NCI-H1048 (cell line): ENCODE results near the gene PFKP.

Source experiments
- DNase-seq: peaks from one replicate; lab custom pipeline; 2025; lab: John Stamatoyannopoulos, UW

Gene PFKP

DNA sequence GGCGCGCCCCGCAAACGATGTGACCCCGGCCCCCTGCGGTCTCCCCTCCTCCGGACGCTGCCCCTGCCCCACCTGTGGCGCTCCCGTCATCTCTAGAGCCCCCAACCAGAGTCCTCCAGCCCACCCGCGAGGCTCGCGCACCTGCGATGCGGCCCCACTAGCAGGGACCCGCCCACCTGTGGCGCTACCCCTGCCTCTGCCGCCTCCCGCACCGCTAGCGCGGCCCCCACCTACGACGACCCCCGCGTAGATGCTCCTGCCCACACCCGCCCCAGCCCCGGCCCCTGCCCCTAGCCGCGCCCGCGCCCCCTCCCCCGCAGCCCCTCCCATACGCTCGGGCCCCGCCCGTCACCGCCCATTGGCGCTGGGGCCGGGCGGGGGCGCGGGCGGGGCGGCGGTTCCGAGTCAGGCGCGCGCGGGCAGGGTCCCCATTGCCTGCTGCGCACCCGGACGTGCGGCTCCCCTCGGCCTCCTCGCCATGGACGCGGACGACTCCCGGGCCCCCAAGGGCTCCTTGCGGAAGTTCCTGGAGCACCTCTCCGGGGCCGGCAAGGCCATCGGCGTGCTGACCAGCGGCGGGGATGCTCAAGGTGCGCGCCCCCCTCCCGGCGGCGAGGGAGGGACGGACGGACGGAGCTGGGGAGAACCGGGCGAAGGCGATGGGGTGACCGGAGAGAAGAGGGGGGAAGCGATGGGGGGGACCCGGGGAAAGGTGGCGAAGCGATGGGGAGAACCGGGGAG is at the start of gene PFKP:
TSS of gene PFKP (plus strand) at position 431 of the 741 bp plus-strand sequence. CDS start at position 479, 48 bp downstream.
- no peak for DNase-seq

GRCh38 chr10:3018247-3018646 is 49.1 kb upstream of the PFKP start:
- DNase-seq: no peak

DNA sequence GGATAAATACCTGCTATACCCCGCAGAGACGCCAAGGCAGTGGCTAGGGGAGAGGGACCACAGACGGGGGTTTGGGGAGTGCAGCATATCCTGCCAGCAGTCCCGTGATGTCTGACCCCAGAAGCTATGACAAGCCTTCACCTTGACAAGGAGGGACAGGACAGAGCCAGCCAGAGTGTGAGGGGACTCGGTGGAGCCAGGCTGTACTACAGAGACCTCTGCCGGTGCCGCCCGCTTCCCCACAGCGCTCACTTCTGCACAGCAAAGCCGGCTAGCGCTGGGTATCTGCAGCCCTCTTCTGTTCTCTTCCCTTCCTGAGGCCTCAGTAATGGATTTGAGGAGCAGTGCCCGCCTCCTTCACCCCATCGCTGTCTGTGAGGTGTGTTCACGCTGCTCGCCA is 47.0 kb upstream of the PFKP start:
- no peak for DNase-seq

DNA sequence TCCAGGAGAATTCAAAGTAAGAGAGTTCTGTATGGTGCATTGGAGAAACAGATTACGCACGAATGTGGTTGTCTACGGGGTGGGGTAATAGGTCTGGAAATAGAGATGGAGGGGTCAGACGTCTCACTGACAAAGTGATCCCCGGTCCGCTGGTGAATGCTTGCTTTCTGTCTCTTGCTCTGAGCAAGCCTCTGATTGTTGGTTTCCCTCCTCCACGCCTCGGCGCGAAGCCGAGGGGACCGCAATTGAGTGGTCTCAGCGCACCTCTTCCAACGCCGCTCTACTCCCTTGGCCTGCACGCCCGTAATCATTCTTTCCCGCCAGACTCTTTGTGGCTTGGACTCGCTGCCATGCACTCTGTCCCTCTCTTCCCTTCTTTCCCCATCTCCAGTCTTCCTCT is 46.5 kb upstream of the PFKP start:
- DNase-seq: no peak

DNA sequence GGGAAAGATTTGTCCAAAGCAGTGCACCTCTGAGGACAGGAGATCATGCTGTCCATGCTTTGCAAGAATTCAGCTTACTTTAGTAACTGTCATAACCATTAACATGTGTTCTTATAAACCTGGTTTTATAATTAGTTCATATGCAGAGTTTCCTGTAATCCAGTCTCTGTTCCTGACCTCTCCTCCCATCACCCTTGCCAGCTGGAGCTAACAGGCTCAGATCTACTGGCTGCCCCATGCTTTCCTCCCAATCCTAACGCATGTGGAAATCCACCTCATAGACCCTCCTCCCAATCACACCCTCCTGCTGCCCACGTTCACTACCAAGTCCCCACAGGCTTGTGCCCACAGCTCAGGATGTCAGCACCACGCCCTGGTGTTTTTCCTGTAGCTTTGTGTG is 45.3 kb upstream of the PFKP start:
- no peak for DNase-seq

- no peak for DNase-seq
Measured at GRCh38 chr10:3023892-3024291, 43.5 kb upstream of the PFKP start.

DNA sequence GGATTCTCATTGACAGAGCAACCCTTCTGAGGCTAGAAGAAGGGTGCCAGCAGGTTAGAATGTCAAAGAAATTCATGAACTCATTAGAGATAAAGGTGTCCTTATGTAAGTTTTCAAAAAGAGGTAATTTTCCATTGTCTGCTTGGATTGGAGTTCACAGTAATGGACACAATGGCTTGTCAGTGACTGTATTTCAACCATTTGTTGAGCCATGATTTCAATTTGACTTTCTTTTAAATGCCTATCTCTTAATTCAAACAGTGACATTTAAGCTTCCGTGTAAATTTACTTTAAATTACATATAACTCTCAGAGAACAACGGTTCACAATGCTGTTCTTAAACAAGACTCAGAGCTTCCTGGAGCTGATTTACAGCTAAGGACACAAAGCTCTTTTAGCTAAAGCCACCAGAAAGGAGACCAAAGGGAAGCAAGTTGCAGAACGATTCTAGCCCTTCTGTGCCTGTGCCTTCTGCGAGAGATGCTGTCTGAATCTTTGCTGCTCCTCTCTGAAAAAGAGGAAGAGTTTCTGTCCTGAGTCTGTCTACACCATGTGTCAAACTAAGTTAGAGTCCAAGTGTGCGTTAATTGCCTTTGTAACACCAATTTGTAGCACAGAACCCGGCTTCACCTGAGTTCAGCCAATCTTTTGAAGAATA is 42.2 kb upstream of the PFKP start:
- no peak for DNase-seq

GRCh38 chr10:3027866-3028265 is 39.5 kb upstream of the PFKP start:
- no peak for DNase-seq

DNA sequence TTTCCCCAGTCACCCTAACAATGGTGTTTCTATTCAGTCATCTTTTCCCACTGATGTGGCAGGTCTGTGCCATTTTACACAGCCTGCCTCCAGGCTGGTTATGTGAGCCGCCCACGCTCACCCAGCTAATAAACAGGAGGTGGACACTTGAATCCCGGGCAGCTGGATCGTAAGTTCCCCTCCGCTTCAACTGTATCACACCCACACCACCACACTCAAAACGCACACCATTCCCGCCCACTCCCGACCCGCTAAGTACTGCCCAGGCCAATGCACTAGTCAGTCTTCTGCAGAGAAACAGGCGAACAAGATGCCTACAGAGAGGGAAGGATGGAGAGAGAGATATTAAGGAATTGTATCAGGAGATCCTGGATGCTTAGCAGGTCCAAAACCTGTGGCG is 38.9 kb upstream of the PFKP start:
- DNase-seq: no peak

DNA sequence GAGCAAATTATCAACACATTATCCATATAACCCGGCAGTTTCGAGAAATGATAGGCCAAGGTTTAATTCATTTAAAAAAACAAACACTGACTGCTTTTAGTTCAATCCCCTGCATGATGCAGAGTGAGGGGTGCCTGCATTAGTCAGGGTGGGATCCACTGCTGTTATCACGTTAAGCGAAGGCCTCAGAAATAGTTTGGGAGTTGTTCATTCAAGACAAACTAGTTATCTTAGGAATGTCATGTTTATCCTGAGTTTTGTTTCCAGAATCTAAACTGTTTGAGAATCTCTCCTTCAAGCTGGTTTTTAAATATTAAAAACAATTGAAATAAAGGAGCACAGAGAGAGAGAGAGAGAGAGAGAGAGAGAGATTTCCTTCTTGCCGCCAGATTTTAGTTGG is 36.6 kb upstream of the PFKP start:
- no peak for DNase-seq

DNA sequence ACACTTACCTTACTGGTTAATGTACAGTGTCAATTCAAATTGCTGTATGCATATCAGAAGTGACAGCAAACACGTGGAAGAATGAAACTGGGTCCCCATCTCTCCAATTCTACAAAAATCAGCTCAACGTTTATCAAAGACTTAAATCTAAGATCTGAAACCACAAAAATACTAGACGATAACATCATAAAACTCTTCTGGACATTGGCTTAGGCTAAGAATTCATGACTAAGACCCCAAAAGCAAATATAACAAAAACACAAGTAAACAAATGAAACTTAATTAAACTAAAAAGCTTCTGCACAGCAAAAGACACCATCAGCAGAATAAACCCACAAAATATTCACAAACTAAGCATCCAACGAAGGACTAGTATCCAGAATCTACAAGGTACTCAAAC is 35.9 kb upstream of the PFKP start:
- no peak for DNase-seq

DNA sequence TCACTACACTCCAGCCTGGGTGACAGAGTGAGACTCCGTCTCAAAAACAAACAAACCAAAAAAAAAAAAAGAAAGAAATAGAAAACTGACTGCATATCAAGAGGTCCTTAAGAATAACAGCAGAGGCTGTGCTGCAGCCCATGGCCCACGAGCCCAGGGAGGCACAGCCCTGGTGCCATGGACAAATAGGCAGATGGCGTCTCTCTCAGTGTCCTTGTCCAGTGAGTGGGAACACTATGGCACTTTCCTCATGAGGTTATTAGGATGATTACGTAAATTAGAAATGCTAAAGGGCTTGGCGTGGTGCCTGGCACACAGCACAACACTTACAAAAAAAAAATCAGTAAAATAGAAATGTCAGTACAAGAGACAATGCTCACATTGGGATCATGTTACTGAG is 33.4 kb upstream of the PFKP start:
- no peak for DNase-seq

DNA sequence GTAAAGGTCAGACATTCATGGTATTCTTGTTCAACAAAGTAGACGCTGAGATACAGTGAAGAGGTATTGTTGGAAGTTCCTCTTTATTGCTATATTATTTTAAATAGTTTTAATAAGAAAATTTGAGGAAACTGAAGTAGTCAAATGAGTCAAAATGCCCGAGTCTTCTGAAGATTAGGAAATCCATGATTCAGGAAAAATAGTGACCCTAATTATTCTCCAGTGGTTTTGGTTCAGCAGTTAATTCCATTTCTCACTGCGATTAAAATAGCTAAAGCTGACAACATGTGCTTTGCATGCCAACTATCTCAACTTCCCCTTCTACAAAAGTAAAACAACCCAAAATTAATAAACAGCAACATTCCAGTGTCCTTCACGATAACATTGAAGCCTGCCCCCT is 32.7 kb upstream of the PFKP start:
- DNase-seq: no peak

GRCh38 chr10:3036155-3037021 is 31.0 kb upstream of the PFKP start:
- no peak for DNase-seq

GRCh38 chr10:3037182-3037581 is 30.2 kb upstream of the PFKP start:
- DNase-seq: no peak

GRCh38 chr10:3040069-3040468 is 27.3 kb upstream of the PFKP start:
- no peak for DNase-seq

GRCh38 chr10:3042589-3042988 is 24.8 kb upstream of the PFKP start:
- DNase-seq: no peak

DNA sequence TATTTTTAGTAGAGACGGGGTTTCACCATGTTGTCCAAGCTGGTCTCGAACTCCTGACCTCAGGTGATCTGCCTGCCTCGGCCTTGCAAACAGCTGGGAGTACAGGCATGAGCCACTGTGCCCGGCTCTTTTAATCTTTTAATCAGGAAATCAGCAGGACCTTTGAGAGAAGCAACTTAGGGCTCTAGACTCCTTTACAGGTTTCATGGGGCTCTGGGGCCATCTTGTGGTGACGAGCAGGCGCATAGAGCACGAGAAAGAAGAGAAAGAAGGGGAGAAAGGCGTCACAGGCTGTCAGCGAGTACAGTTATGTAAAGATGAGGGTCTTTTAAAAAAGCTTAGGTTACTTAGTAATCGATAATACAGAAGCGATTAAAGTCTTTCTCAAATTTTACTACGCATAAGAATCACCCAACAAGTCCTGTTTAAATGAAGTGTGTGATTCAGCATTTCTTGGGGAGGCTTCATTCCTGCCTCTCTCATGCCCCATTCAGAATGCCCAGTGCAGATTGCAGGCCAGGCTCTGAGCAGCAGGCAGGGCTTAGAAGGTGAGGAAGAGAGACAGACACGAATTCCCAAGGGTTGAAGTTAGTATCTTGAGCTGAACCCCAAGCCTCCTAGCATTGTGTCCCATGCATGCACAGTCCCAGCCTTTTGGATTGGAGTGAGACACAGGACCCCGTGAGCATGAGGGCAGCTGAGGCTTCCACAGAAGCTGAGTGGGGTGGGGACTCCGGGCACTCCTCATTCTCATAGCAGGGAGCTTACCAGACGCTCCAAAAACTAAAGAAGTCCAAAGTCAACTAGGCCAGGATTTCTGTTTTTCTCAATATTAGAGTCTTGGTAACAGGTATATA is 23.6 kb upstream of the PFKP start:
- peak; percentile 29 for DNase-seq

- no peak for DNase-seq
Measured at GRCh38 chr10:3045471-3046209, 21.7 kb upstream of the PFKP start.

DNA sequence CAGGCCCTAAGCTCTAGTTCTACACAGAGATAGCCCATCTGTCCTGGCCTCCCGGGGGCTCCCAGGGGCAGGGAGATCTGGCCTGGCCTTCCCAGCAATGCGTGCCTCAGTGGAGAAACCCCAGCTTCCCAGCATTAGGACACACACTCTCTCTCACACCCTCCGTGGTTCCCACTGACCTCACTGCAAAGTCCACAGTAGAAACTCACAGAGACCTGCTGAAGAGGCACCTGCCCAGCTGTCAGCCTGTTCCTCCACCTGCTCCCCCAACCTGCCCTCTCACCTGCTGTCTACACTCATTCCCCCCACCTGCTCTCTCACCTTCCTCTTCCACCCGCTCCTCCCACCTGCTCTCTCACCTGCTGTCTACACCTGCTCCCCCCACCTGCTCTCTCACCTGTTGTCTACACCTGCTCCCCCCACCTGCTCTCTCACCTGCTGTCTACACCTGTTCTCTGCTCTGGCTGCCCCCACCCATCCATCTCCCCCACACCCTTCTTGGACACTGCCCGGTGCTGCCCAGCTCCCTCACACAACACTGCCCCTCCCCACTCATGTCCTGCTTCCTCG is 21.1 kb upstream of the PFKP start:
- DNase-seq: no peak

DNA sequence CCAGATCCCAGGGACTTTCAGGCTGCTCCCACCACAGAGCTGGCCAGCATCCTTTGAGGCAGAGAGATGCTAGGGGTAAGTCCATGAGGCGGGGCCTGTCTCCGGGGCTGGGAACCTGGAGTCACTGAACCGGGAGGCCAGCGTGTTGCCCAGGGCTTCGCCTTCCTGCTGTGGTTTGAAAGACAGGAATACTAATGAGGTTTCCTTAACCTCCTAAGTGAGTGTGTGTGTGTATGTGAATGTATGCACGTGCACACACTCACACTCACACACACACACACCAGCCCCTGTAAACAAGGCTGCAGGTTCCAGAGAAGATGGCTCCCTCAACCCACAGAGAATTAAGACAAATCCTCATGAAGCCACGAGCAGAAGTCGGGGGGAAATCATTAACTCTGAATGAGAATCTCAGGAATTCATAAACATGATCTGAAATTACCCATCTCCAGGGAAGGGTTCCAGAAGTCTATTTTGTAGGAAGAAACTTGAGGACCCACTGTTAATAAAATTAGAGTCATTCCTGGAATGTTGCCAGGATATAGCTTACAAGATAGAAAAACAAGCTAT is 20.3 kb upstream of the PFKP start:
- no peak for DNase-seq
